SK-N-SH treated with all-trans-retinoic acid at 6 μM for 48 hours (cell line): ENCODE data around the gene LY9.

Experiments used
- ARNTL ChIP-seq: fragments of 450-650 bp; formaldehyde crosslinking; IDR thresholded peaks from 2 replicates; pipeline ENCODE4 v1.5.0; 2020; ENCODE audit warnings: low read depth, mild to moderate bottlenecking, moderate library complexity, borderline replicate concordance
- CREB5 ChIP-seq: fragments of 250-450 bp; sonication (Bioruptor Pico); IDR thresholded peaks from 2 replicates; pipeline ENCODE4 v1.5.1; 2020; ENCODE audit warnings: low read depth, mild to moderate bottlenecking, moderate library complexity
- ISL1 ChIP-seq: fragments of 250-450 bp; sonication (Bioruptor Pico); IDR thresholded peaks from 2 replicates; pipeline ENCODE4 v2.1.2; 2022; ENCODE audit warnings: mild to moderate bottlenecking, moderate library complexity
- PATZ1 ChIP-seq: fragments of 250-450 bp; sonication (Bioruptor Pico); IDR thresholded peaks from 2 replicates; pipeline ENCODE4 v1.8.0; 2020; ENCODE audit warnings: mild to moderate bottlenecking, moderate library complexity, borderline replicate concordance
- ZNF70 ChIP-seq: fragments of 450-650 bp; formaldehyde crosslinking; IDR thresholded peaks from 2 replicates; pipeline ENCODE4 v1.5.0; 2020; ENCODE audit warnings: mild to moderate bottlenecking, moderate library complexity

GRCh38 chr1:160778976-160779375 lies 17.0 kb upstream of the LY9 start:
- TF ChIP-seq ZNF70 (CRISPR knock-in tag) (no peak), ARNTL (CRISPR knock-in tag) (no peak), ISL1 (no peak), PATZ1 (CRISPR knock-in tag) (no peak), CREB5 (CRISPR knock-in tag) (no peak)
